ENCODE data around the gene IMMP2L.
"Not testable (repeated sequence)": the region's sequence is repeated elsewhere in the genome, so short reads cannot be mapped to it uniquely, and the experiment has no call there.

The IMMP2L gene

GRCh38 chr7:111460695-111461094, 101.6 kb downstream of the IMMP2L start:
- DNase-seq (ENCODE audit: low read depth in 2 of 2): no peak

GRCh38 chr7:111459757-111460280, 102.5 kb downstream of the IMMP2L start:
- no peak for DNase-seq (ENCODE audit: low read depth in 2 of 2)

- no peak for DNase-seq (ENCODE audit: low read depth in 2 of 2)
Observed at GRCh38 chr7:111459065-111459756, 103.1 kb downstream of the IMMP2L start.

- not testable (repeated sequence) for DNase-seq (ENCODE audit: low read depth in 2 of 2)
Observed at GRCh38 chr7:111450705-111451104, 111.6 kb downstream of the IMMP2L start.

GRCh38 chr7:111447502-111447901, 114.8 kb downstream of the IMMP2L start:
- not testable (repeated sequence) for DNase-seq (ENCODE audit: low read depth in 2 of 2)

GRCh38 chr7:111439977-111440376, 122.3 kb downstream of the IMMP2L start:
- DNase-seq (ENCODE audit: low read depth in 2 of 2): no peak

GRCh38 chr7:111438369-111439289, 123.7 kb downstream of the IMMP2L start:
- no peak for DNase-seq (ENCODE audit: low read depth in 2 of 2)

- DNase-seq (ENCODE audit: low read depth in 2 of 2): no peak
Observed at GRCh38 chr7:111437736-111438135, 124.6 kb downstream of the IMMP2L start.

GRCh38 chr7:111436608-111437007, 125.7 kb downstream of the IMMP2L start:
- no peak for DNase-seq (ENCODE audit: low read depth in 2 of 2)

- no peak for DNase-seq (ENCODE audit: low read depth in 2 of 2)
Observed at GRCh38 chr7:111433426-111433825, 128.9 kb downstream of the IMMP2L start.

GRCh38 chr7:111429781-111430180, 132.5 kb downstream of the IMMP2L start:
- no peak for DNase-seq (ENCODE audit: low read depth in 2 of 2)

- DNase-seq (ENCODE audit: low read depth in 2 of 2): no peak
Observed at GRCh38 chr7:111424768-111425167, 137.5 kb downstream of the IMMP2L start.

- DNase-seq (ENCODE audit: low read depth in 2 of 2): no peak
Observed at GRCh38 chr7:111414374-111414773, 147.9 kb downstream of the IMMP2L start.

GRCh38 chr7:111413739-111414138, 148.6 kb downstream of the IMMP2L start:
- DNase-seq (ENCODE audit: low read depth in 2 of 2): no peak

- DNase-seq (ENCODE audit: low read depth in 2 of 2): no peak
Observed at GRCh38 chr7:111410899-111411298, 151.4 kb downstream of the IMMP2L start.

GRCh38 chr7:111409714-111410422, 152.4 kb downstream of the IMMP2L start:
- DNase-seq (ENCODE audit: low read depth in 2 of 2): no peak

GRCh38 chr7:111408724-111409123, 153.6 kb downstream of the IMMP2L start:
- DNase-seq (ENCODE audit: low read depth in 2 of 2): no peak

- DNase-seq (ENCODE audit: low read depth in 2 of 2): no peak
Observed at GRCh38 chr7:111407258-111407657, 155.0 kb downstream of the IMMP2L start.

GRCh38 chr7:111405621-111406020, 156.7 kb downstream of the IMMP2L start:
- no peak for DNase-seq (ENCODE audit: low read depth in 2 of 2)

GRCh38 chr7:111401516-111401915, 160.8 kb downstream of the IMMP2L start:
- no peak for DNase-seq (ENCODE audit: low read depth in 2 of 2)

- no peak for DNase-seq (ENCODE audit: low read depth in 2 of 2)
Observed at GRCh38 chr7:111400088-111400487, 162.2 kb downstream of the IMMP2L start.

- no peak for DNase-seq (ENCODE audit: low read depth in 2 of 2)
Observed at GRCh38 chr7:111394891-111395290, 167.4 kb downstream of the IMMP2L start.

All from stimulated activated CD4-positive, alpha-beta T cell treated with anti-CD3 and anti-CD28 coated beads, Interleukin-15, amount 100 ng/mL, for 48 hours (primary cell).